ENCODE measurements around the gene MYO6. TPM values are rescaled to one million over a fixed set of nuclear protein-coding genes. Genes with fewer than 3 reads are reported as not detected.

Gene MYO6
- total RNA-seq, 1 experiment from 2014 or later = 5.3 TPM

DNA sequence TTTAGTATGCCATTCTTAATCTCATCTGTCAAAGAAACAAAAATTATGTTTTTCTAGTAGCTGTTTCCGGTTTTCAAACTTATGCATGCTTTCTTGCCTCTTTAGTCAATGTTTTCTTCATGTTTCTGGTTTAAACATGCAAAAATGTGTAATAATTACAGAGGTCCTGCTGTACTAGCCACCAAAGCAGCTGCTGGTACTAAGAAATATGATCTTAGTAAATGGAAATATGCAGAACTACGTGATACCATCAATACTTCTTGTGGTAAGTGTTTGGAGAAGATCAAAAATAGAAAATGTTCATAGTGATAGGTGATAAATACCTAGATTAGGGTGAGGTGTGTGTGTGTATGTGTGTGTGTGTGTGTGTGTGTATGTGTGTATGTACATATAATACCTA lies 158.4 kb downstream of the MYO6 start:
- DNase-seq = no peak
- H3K27me3 ChIP-seq (ENCODE audit: control insufficient read depth, insufficient read depth, low read length) = no peaks in the 10 kb centered on the region
- no peaks in the 10 kb centered on the region for H3K36me3 ChIP-seq (replicated peaks; ENCODE audit: control insufficient read depth, insufficient read depth, low read length)
- H3K4me3 ChIP-seq (ENCODE audit: insufficient read depth, low read depth, low read length) = no peak overlapping the region

DNA sequence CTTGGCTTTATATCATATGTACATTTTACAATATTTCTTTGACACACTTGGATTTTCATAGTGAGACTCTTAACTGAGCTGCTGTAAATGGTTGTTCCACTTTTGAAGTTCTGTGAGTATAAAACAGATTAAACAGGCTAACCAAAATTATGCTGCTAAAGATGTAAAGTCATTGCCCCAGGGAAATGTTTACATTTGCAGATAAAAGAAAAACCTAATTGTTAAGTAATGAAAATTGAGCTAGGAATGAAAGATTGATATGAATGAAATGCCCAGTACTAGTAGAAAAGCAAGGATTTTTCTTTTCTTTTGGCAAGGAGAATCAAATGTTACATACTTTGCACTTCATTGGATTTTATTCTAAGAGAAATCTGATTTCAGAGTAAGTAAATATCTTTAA lies 164.0 kb downstream of the MYO6 start:
- no peak for DNase-seq
- H3K27me3 ChIP-seq (ENCODE audit: control insufficient read depth, insufficient read depth, low read length) = no peaks in the 10 kb centered on the region
- H3K4me3 ChIP-seq (ENCODE audit: insufficient read depth, low read depth, low read length) = no peak overlapping the region
- H3K36me3 ChIP-seq (replicated peaks; ENCODE audit: control insufficient read depth, insufficient read depth, low read length) = no peaks in the 10 kb centered on the region; the same call in 1 of the 2 replicates

DNA sequence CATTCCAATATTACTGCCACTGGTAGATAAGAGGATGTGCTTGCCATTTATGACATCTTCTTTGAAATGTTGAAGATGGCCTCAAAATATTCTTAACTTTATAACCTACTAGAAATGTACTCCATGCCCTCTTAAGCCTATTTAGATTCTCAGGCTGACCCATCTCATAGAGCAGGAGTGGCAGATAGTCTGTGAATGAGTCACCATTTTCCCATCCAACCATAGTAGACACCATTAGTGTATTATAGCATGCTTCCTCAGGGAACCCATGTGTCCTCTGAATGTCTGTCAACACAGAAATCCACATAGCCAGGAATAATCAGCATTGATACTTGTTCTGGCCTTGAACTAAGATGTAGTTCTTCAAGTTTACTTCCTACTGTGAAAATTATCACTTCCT lies 173.2 kb downstream of the MYO6 start:
- DNase-seq = no peak
- Histone ChIP-seq H3K4me3 (ENCODE audit: insufficient read depth, low read depth, low read length) (no peak overlapping the region), H3K36me3 (replicated peaks; ENCODE audit: control insufficient read depth, insufficient read depth, low read length) (no peaks in the 10 kb centered on the region; the same call in 1 of the 2 replicates), H3K27me3 (ENCODE audit: control insufficient read depth, insufficient read depth, low read length) (no peaks in the 10 kb centered on the region)

DNA sequence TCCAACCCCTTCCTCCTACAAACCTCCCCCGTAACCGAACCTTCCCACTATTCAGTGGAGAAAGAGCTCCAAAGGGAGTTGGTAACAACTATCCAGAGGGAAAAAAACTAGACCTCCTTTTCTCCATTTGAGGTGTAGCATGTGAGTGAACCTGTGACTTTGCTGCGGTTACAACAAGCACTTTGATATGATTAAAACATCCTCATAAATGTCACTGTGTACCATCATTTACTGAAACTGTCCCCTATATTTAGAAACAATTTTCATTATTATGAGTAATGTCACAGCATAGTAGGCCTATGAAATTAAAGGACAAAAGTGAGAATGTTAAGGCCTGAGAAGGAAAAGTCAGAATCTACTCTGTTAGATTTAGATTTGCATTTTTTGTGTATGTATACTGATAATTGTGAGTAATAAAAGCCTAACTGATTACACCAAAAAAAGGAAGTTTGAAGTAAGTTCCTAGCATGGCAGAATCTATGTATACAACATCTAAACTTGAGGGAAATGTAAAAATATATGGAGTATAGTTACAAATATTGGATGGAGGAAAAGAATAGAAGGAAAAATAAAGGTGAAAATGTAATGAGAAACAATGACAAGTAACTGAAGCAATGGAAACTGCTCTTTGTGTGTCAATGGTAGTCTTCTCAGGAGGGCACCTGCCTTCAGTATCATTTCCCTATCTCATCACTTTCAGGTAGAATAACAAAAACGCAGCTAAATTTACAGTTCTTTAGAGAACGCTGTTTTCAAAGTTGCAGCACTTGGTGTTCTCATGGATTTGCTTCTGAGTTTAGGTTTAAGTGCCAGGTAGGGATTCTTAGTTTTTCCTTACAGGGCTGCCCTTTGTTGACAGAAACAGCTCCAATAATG lies 177.5 kb downstream of the MYO6 start:
- H3K4me3 ChIP-seq (ENCODE audit: insufficient read depth, low read depth, low read length) = no peak overlapping the region
- DNase-seq = no peak
- H3K27me3 ChIP-seq (ENCODE audit: control insufficient read depth, insufficient read depth, low read length) = no peaks in the 10 kb centered on the region
- no peaks in the 10 kb centered on the region for H3K36me3 ChIP-seq (replicated peaks; ENCODE audit: control insufficient read depth, insufficient read depth, low read length)

DNA sequence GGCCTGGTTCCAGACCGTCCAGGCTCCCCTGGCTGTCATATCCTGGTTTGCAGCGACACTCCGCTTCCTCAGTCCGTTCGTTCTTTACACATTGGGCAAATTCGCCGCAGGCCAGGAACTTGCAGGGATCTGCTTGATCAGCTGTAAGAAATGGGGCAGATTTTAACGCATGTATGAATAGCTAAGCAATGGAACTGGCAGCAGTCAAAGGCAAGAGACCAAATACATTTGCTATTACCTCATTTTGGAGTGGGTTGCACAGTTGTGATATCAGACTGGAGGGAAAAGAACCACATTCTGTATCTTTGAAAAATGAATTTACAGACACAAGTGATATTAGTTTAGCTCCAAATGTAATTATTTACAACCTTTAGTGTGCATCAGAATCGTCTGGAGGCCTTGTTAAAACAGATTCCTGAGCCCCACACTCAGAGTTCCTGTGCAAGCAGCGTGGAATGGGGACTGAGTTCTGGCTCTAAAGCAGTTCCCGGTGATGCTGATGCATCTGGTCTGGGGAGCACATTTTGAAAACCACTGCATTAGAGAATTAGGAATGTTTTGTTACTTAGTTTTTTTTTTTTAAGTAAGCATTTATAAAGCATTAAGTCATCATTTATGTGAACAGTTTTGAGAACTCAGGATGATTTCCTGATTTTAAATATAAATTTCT lies 182.1 kb downstream of the MYO6 start:
- H3K36me3 ChIP-seq (replicated peaks; ENCODE audit: control insufficient read depth, insufficient read depth, low read length) = no peaks in the 10 kb centered on the region
- DNase-seq = no peak
- no peak overlapping the region for H3K4me3 ChIP-seq (ENCODE audit: insufficient read depth, low read depth, low read length)
- H3K27me3 ChIP-seq (ENCODE audit: control insufficient read depth, insufficient read depth, low read length) = peaks cover 7% of the 10 kb centered on the region

DNA sequence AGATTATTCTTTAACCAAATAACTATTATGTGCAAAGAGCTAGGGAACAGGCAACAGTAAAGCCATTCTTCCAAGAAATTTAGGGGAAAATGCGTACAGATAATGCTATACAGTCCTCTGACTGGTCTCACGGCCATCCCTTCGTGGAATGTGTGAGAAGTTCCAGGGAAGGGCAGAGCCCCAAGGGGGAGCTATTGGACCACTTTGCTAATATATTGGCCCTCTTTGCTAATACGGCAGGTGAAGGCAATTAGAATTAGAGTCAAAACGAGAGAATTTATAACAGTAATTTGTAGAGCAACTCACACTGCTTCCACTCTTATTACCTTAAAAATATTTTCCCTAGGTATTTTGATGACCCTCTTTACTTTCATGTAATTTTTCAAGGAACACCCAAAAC lies 183.0 kb downstream of the MYO6 start:
- H3K36me3 ChIP-seq (replicated peaks; ENCODE audit: control insufficient read depth, insufficient read depth, low read length) = no peaks in the 10 kb centered on the region
- DNase-seq = peak; percentile 44
- H3K27me3 ChIP-seq (ENCODE audit: control insufficient read depth, insufficient read depth, low read length) = peaks cover 13% of the 10 kb centered on the region
- H3K4me3 ChIP-seq (ENCODE audit: insufficient read depth, low read depth, low read length) = no peak overlapping the region

DNA sequence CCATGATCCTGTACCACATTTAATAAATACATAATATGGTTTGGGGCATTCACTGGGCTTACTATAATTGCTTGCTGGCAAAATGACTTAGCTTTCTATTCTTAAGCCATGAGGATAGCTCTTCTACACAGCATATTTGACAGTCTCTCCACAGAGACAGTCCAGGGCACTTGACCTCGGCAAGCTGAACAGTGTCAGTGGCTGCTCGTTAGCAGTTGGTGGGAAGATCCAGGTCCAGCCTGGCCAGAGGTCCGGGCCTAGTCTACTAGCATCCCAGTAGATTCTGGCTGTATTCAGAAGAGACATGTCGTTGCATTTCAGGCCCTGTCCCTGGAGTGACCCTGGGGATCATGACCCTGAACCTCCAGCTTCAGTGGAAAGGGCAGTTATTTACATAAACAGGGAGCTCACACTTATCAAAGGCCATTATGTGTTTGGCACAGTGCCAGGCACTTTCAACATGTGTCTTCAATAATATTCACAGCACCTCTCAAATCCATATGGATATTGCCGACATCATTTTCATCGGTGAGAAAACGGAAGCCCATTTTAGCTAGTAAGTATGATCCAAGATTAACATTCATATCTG lies 184.4 kb downstream of the MYO6 start:
- H3K36me3 ChIP-seq (replicated peaks; ENCODE audit: control insufficient read depth, insufficient read depth, low read length) = no peaks in the 10 kb centered on the region
- no peak for DNase-seq
- H3K4me3 ChIP-seq (ENCODE audit: insufficient read depth, low read depth, low read length) = no peak overlapping the region
- peaks cover 13% of the 10 kb centered on the region for H3K27me3 ChIP-seq (ENCODE audit: control insufficient read depth, insufficient read depth, low read length)

DNA sequence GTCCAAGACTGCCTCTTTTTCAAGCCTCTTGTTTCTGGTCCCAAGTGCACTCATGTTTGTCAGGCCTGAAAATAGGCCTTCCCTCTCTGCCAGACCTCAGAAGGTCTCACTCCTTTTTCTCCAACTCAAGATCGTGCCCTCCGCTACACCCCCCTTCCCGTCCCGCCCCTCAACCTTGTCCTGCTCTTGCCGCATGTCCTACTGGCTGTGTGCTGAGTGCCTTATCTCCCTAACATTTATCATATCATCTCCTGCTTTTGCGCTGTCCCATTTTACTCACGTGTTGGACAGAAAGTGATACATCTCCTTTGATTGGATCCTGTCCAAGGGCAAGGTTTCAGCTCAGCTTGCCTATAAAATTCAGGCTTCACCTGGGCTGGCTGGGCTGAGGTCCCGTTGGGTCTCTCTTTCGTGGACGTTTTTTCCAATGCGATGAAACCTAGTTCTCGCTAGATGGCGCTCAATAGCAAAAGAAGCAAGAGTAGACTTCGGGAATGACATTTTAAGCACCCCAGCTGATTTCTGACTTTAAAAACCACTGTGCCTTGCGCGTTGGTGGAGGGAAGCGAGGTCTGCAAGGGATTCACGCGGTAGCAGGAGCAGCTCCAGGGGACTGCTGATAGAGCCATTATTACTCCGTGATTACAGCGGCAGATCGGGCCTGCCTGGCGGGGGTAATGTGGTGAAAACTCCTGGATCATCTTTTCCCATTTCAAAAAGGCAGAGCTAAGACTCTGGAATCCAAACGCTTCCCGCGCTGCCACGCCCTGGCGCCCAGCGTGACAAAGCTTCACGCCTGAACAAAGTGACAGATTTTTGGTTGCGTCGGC lies 185.8 kb downstream of the MYO6 start:
- peak; percentile 69 for DNase-seq
- Histone ChIP-seq H3K27me3 (ENCODE audit: control insufficient read depth, insufficient read depth, low read length) (peaks cover 13% of the 10 kb centered on the region), H3K4me3 (ENCODE audit: insufficient read depth, low read depth, low read length) (peak overlapping the region; percentile 40), H3K36me3 (replicated peaks; ENCODE audit: control insufficient read depth, insufficient read depth, low read length) (no peaks in the 10 kb centered on the region)

DNA sequence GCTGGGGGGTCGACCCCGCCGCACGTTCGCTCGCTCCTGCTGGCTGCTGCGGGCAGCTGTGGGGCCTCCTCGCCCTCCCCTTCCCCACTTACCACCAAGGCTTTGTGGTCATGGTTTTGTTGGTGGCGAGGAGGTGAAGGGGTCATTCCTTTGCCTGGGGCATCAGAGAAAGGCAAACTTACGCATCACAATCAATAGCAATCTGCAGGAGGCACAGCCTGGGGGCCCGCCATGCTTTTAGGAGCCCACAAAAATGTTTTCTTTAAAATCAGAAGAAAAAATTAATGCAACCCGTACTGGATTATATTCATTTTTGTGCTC lies 186.4 kb downstream of the MYO6 start:
- H3K4me3 ChIP-seq (ENCODE audit: insufficient read depth, low read depth, low read length) = peak overlapping the region; percentile 40
- DNase-seq = no peak

DNA sequence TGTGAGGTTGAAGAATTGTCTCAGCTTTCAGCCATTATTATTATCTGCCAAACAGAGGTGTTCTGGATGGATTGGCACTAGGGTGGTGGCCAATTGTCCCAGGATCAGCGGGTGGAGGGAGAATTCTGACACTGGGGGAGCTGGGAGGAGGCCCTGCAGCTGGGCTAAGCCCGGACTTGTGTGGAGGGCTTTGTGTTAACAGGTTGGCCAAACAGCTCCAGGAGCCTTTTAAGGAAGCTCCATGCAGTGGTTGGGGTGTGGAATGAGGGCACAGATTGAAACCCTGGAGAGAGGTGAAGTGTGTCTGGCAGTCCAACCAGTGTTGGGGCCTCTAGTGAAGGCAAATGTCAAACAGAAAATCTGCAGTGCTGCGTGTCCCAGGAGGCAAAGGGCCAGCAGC lies 187.6 kb downstream of the MYO6 start:
- peaks cover 13% of the 10 kb centered on the region for H3K27me3 ChIP-seq (ENCODE audit: control insufficient read depth, insufficient read depth, low read length)
- H3K4me3 ChIP-seq (ENCODE audit: insufficient read depth, low read depth, low read length) = no peak overlapping the region
- no peak for DNase-seq
- H3K36me3 ChIP-seq (replicated peaks; ENCODE audit: control insufficient read depth, insufficient read depth, low read length) = no peaks in the 10 kb centered on the region

More for the DNA sequence above, 186.4 kb downstream of the MYO6 start:
- H3K36me3 ChIP-seq (replicated peaks; ENCODE audit: control insufficient read depth, insufficient read depth, low read length) = no peaks in the 10 kb centered on the region
- peaks cover 13% of the 10 kb centered on the region for H3K27me3 ChIP-seq (ENCODE audit: control insufficient read depth, insufficient read depth, low read length)

DNA sequence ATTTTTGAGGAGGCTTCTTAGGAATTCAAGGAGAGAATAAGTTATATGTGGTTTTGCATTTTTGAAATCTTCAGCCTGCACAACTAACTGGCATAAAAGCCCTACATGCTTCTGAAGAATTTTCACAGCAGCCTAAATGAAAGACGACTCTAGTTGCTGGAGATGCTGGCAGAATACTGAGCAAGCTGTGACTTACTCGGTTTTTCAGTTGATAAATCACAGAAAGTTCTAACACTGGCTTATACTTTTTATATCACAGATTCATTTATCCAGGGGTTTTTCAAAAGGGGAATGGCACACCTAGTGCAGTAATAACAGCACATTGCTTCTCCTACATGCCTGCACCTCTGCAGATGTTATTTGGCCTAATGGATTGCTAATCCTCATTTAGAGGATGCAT lies 188.8 kb downstream of the MYO6 start:
- peaks cover 13% of the 10 kb centered on the region for H3K27me3 ChIP-seq (ENCODE audit: control insufficient read depth, insufficient read depth, low read length)
- H3K36me3 ChIP-seq (replicated peaks; ENCODE audit: control insufficient read depth, insufficient read depth, low read length) = no peaks in the 10 kb centered on the region
- H3K4me3 ChIP-seq (ENCODE audit: insufficient read depth, low read depth, low read length) = no peak overlapping the region
- no peak for DNase-seq

DNA sequence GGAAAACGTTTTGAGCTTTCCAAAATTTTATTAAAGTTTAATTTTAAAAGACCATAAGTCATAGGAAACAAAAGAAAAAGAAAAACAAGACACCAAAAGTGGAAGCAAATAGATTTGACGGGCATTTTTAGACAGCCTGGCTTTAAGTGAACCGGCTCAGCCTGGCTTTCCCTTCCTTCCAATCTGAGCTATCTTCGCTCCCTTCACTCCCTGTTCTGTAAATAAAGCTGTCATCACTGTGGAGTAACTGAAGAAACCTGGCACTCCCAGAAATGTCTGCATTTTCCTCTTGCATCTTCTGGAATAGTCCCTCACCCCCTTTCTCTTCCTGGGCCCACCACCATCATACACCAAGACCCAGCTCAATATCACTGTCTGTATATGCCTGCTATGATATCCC lies 191.5 kb downstream of the MYO6 start:
- Histone ChIP-seq H3K36me3 (replicated peaks; ENCODE audit: control insufficient read depth, insufficient read depth, low read length) (no peaks in the 10 kb centered on the region), H3K27me3 (ENCODE audit: control insufficient read depth, insufficient read depth, low read length) (peaks cover 19% of the 10 kb centered on the region), H3K4me3 (ENCODE audit: insufficient read depth, low read depth, low read length) (no peak overlapping the region)
- DNase-seq = no peak

DNA sequence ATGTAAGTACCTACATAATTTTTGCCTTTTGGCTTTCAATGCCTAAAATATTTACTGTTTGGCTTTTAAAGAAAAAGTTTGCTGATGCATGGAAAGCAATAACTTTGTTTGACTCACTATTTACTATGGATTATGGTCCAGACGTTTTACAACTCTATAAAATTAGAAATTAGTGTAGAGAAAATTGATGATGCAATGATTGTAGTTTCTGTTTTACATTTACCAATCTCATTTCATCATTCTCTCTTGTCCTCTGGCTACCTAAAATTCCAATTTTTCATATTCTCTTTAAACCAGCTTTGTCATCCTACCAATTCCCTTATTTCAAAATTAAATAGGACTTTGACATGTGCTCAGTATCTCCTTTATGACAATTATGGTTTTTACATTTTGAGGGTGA lies 192.5 kb downstream of the MYO6 start:
- DNase-seq = no peak
- no peaks in the 10 kb centered on the region for H3K36me3 ChIP-seq (replicated peaks; ENCODE audit: control insufficient read depth, insufficient read depth, low read length)

DNA sequence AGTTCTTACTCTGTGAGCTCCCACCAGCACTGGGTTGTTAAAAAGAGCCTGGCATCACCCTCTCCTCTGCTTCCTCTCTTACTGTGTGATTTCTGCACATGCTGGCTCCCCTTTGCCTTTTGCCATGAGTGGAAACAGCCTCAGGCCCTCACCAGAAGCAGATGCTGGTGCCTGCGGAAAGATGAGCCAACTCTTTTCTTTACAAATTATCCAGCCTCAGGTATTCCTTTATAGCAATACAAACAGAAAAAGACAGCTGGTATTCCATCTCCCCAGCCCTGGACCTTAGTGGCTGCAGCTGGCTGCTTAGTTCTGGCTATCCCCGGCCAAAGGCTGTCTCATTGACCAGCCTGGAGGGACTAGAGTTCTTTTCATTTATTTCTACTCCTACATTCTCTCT lies 194.3 kb downstream of the MYO6 start:
- peaks cover 8% of the 10 kb centered on the region for H3K27me3 ChIP-seq (ENCODE audit: control insufficient read depth, insufficient read depth, low read length)
- H3K36me3 ChIP-seq (replicated peaks; ENCODE audit: control insufficient read depth, insufficient read depth, low read length) = no peaks in the 10 kb centered on the region
- no peak overlapping the region for H3K4me3 ChIP-seq (ENCODE audit: insufficient read depth, low read depth, low read length)
- DNase-seq = no peak

More for the DNA sequence above, 192.5 kb downstream of the MYO6 start:
- no peak overlapping the region for H3K4me3 ChIP-seq (ENCODE audit: insufficient read depth, low read depth, low read length)
- H3K27me3 ChIP-seq (ENCODE audit: control insufficient read depth, insufficient read depth, low read length) = peaks cover 12% of the 10 kb centered on the region
